ENCODE results near the gene HOXA6. TPM values are rescaled to one million over a fixed set of nuclear protein-coding genes. Genes with fewer than 3 reads are reported as not detected.

HOXA6 gene
- total RNA-seq, 1 experiment from 2014 or later, result 4.2 TPM

GRCh38 chr7:27185013-27185853 lies 37.7 kb upstream of the HOXA6 start, which contains the start of gene HOXA11:
TSS of gene HOXA11 (minus strand) at chr7:27185232. CDS start at chr7:27185144, 88 bp downstream.
- peak; percentile 55 for DNase-seq (ENCODE audit: low read depth)

- DNase-seq (ENCODE audit: low read depth), result peak; percentile 84
Observed at GRCh38 chr7:27184337-27185012, 36.9 kb upstream of the HOXA6 start.

GRCh38 chr7:27183682-27184336 lies 36.2 kb upstream of the HOXA6 start:
- DNase-seq (ENCODE audit: low read depth), result peak; percentile 62

GRCh38 chr7:27182861-27183681 lies 35.5 kb upstream of the HOXA6 start:
- DNase-seq (ENCODE audit: low read depth), result peak; percentile 57

GRCh38 chr7:27182285-27182841 lies 34.8 kb upstream of the HOXA6 start:
- DNase-seq (ENCODE audit: low read depth), result no peak

GRCh38 chr7:27181795-27182275 lies 34.3 kb upstream of the HOXA6 start:
- DNase-seq (ENCODE audit: low read depth), result no peak

- no peak for DNase-seq (ENCODE audit: low read depth)
Observed at GRCh38 chr7:27180431-27181420, 33.2 kb upstream of the HOXA6 start.

- DNase-seq (ENCODE audit: low read depth), result peak; percentile 91
Observed at GRCh38 chr7:27179503-27180430, 32.2 kb upstream of the HOXA6 start.

- no peak for DNase-seq (ENCODE audit: low read depth)
Observed at GRCh38 chr7:27179030-27179429, 31.5 kb upstream of the HOXA6 start.

- DNase-seq (ENCODE audit: low read depth), result no peak
Observed at GRCh38 chr7:27178366-27178765, 30.8 kb upstream of the HOXA6 start.

GRCh38 chr7:27177795-27178320 lies 30.3 kb upstream of the HOXA6 start:
- DNase-seq (ENCODE audit: low read depth), result no peak

- no peak for DNase-seq (ENCODE audit: low read depth)
Observed at GRCh38 chr7:27176962-27177794, 29.6 kb upstream of the HOXA6 start.

GRCh38 chr7:27176524-27176845 lies 28.9 kb upstream of the HOXA6 start:
- no peak for DNase-seq (ENCODE audit: low read depth)

- no peak for DNase-seq (ENCODE audit: low read depth)
Observed at GRCh38 chr7:27175626-27176523, 28.3 kb upstream of the HOXA6 start.

- no peak for DNase-seq (ENCODE audit: low read depth)
Observed at GRCh38 chr7:27174874-27175625, 27.5 kb upstream of the HOXA6 start.

Data from Daoy (cell line).